GM12875 (cell line): Measurements from ENCODE around the gene ATP1A2.
"Not testable (repeated sequence)": the region's sequence is repeated elsewhere in the genome, so short reads cannot be mapped to it uniquely, and the experiment has no call there.

ENCODE experiments used
- H3K4me3 ChIP-seq: one replicate; pipeline ENCODE4 v1.5.1; 2011; ENCODE audit warnings: low read depth, low read length, control low read depth
- CTCF ChIP-seq: IDR thresholded peaks from 2 replicates; pipeline ENCODE4 v1.5.1; 2011; ENCODE audit warnings: low read depth, mild to moderate bottlenecking, control low read depth, inconsistent platforms, low read length, moderate library complexity, borderline replicate concordance; ENCODE audit not compliant: insufficient read depth

The ATP1A2 gene

GRCh38 chr1:160120797-160121196 is 5.2 kb downstream of the ATP1A2 start:
- TF ChIP-seq CTCF = no peak

GRCh38 chr1:160121388-160121787 is 5.8 kb downstream of the ATP1A2 start:
- no peak overlapping the region for H3K4me3 ChIP-seq
- TF ChIP-seq CTCF = no peak

More at GRCh38 chr1:160120797-160121196, 5.2 kb downstream of the ATP1A2 start:
- no peak overlapping the region for H3K4me3 ChIP-seq

GRCh38 chr1:160122978-160123495 is 7.5 kb downstream of the ATP1A2 start:
- no peak overlapping the region for H3K4me3 ChIP-seq
- TF ChIP-seq CTCF = no peak

- no peak for TF ChIP-seq CTCF
- no peak overlapping the region for H3K4me3 ChIP-seq
Measured at GRCh38 chr1:160123726-160124125, 8.2 kb downstream of the ATP1A2 start.

- TF ChIP-seq CTCF = no peak
- no peak overlapping the region for H3K4me3 ChIP-seq
Measured at GRCh38 chr1:160124705-160125478, 9.3 kb downstream of the ATP1A2 start.

- no peak overlapping the region for H3K4me3 ChIP-seq
- no peak for TF ChIP-seq CTCF
Measured at GRCh38 chr1:160125746-160126145, 10.2 kb downstream of the ATP1A2 start.

- not testable (repeated sequence) for H3K4me3 ChIP-seq
Measured at GRCh38 chr1:160126342-160126741, 10.8 kb downstream of the ATP1A2 start.

GRCh38 chr1:160127381-160127780 is 11.8 kb downstream of the ATP1A2 start:
- no peak overlapping the region for H3K4me3 ChIP-seq
- no peak for TF ChIP-seq CTCF
